H9 (cell line): ENCODE data around the gene POLDIP3. TPM values are rescaled to one million over a fixed set of nuclear protein-coding genes. Genes with fewer than 3 reads are reported as not detected.

Experiments used
- DNase-seq: peaks from one replicate; pipeline ENCODE4 v3.0.0-alpha.2; 2017
- H2AFZ ChIP-seq: one replicate; pipeline ENCODE4 v1.6.1; 2013; ENCODE audit warnings: mild to moderate bottlenecking, low read length, control low read depth, moderate library complexity
- H2AK5ac ChIP-seq: 2 replicates; pipeline ENCODE4 v1.6.1; 2013; ENCODE audit warnings: low read length, control low read depth, mixed read lengths; ENCODE audit not compliant: insufficient read length
- H2BK120ac ChIP-seq: one replicate; pipeline ENCODE4 v1.6.1; 2013; ENCODE audit warnings: low read depth, mild to moderate bottlenecking, low read length, control low read depth, inconsistent platforms; ENCODE audit not compliant: poor library complexity, severe bottlenecking
- H2BK12ac ChIP-seq: 2 replicates; pipeline ENCODE4 v1.6.1; 2013; ENCODE audit warnings: low read length, control low read depth, mixed read lengths, low read depth; ENCODE audit not compliant: insufficient read length
- H2BK15ac ChIP-seq: 2 replicates; pipeline ENCODE4 v1.6.1; 2013; ENCODE audit warnings: low read depth, low read length, control low read depth
- H2BK20ac ChIP-seq: one replicate; pipeline ENCODE4 v1.6.1; 2013; ENCODE audit warnings: low read depth, mild to moderate bottlenecking, low read length, control low read depth, inconsistent platforms; ENCODE audit not compliant: poor library complexity, severe bottlenecking
- H2BK5ac ChIP-seq: 2 replicates; pipeline ENCODE4 v1.6.1; 2013; ENCODE audit warnings: low read length, control low read depth, mixed read lengths; ENCODE audit not compliant: insufficient read length
- H3K14ac ChIP-seq: 2 replicates; pipeline ENCODE4 v1.6.1; 2013; ENCODE audit warnings: low read length, control low read depth; ENCODE audit not compliant: insufficient read depth
- H3K18ac ChIP-seq: 2 replicates; pipeline ENCODE4 v1.6.1; 2013; ENCODE audit warnings: low read depth, mild to moderate bottlenecking, mixed read lengths, low read length, control low read depth; ENCODE audit not compliant: insufficient read length
- H3K23ac ChIP-seq: 2 replicates; pipeline ENCODE4 v1.6.1; 2013; ENCODE audit warnings: low read length, control low read depth, mixed read lengths, low read depth; ENCODE audit not compliant: insufficient read length
- H3K23me2 ChIP-seq: 2 replicates; pipeline ENCODE4 v1.6.1; 2013; ENCODE audit warnings: low read depth, mild to moderate bottlenecking, mixed read lengths, low read length, control low read depth; ENCODE audit not compliant: insufficient read length, poor library complexity, severe bottlenecking
- H3K27ac ChIP-seq: 2 replicates; pipeline ENCODE4 v1.5.1; 2013; ENCODE audit warnings: low read length, control low read depth, mixed read lengths, low read depth; ENCODE audit not compliant: insufficient read length
- H3K27me3 ChIP-seq: 2 replicates; pipeline ENCODE4 v1.6.1; 2013; ENCODE audit warnings: low read length, control low read depth, inconsistent platforms; ENCODE audit not compliant: insufficient read depth
- H3K4ac ChIP-seq: 2 replicates; pipeline ENCODE4 v1.6.1; 2013; ENCODE audit warnings: low read depth, mild to moderate bottlenecking, control low read depth, inconsistent platforms, low read length, moderate library complexity
- H3K4me1 ChIP-seq: 2 replicates; pipeline ENCODE4 v1.6.1; 2013; ENCODE audit warnings: low read length, control low read depth, inconsistent platforms; ENCODE audit not compliant: insufficient read depth
- H3K4me2 ChIP-seq: 2 replicates; pipeline ENCODE4 v1.6.1; 2013; ENCODE audit warnings: low read length, control low read depth, mixed read lengths; ENCODE audit not compliant: insufficient read length, insufficient read depth
- H3K56ac ChIP-seq: 2 replicates; pipeline ENCODE4 v1.6.1; 2013; ENCODE audit warnings: low read depth, mild to moderate bottlenecking, mixed read lengths, low read length, control low read depth; ENCODE audit not compliant: insufficient read length
- H3K79me1 ChIP-seq: 2 replicates; pipeline ENCODE4 v1.6.1; 2013; ENCODE audit warnings: low read depth, mild to moderate bottlenecking, moderate library complexity, low read length, control low read depth, inconsistent platforms; ENCODE audit not compliant: insufficient read depth, poor library complexity, severe bottlenecking
- H3K79me2 ChIP-seq: 2 replicates; pipeline ENCODE4 v1.6.1; 2013; ENCODE audit warnings: low read length, control low read depth, inconsistent platforms; ENCODE audit not compliant: insufficient read depth
- H3K9ac ChIP-seq: 2 replicates; pipeline ENCODE4 v1.6.1; 2013; ENCODE audit warnings: low read length, control low read depth, mixed read lengths; ENCODE audit not compliant: insufficient read length; ENCODE audit errors: extremely low read depth
- H3K9me3 ChIP-seq: one replicate; pipeline ENCODE4 v1.6.1; 2013; ENCODE audit warnings: low read depth, low read length, inconsistent platforms; ENCODE audit not compliant: control insufficient read depth
- H3T11ph ChIP-seq: one replicate; pipeline ENCODE4 v1.6.1; 2013; ENCODE audit warnings: mild to moderate bottlenecking, low read length, control low read depth, inconsistent platforms
- H4K20me1 ChIP-seq: one replicate; pipeline ENCODE4 v1.6.1; 2013; ENCODE audit not compliant: control insufficient read depth, insufficient read length, insufficient read depth
- H4K5ac ChIP-seq: 2 replicates; pipeline ENCODE4 v1.6.1; 2013; ENCODE audit warnings: low read depth, mild to moderate bottlenecking, mixed read lengths, low read length, control low read depth; ENCODE audit not compliant: insufficient read length
- H4K8ac ChIP-seq: replicated peaks from 2 replicates; pipeline ENCODE4 v1.6.1; 2013; ENCODE audit warnings: low read length, control low read depth, mixed read lengths, low read depth; ENCODE audit not compliant: insufficient read length
- H4K91ac ChIP-seq: 2 replicates; pipeline ENCODE4 v1.6.1; 2013; ENCODE audit warnings: low read depth, mild to moderate bottlenecking, moderate library complexity, mixed read lengths, low read length, control low read depth; ENCODE audit not compliant: insufficient read length
- H3K27ac Mint-ChIP-seq, 3 experiments: 2 replicates in 2 of 3; 3 replicates in 1 of 3; pipeline ENCODE4 v1.8.0; 2020 to 2021; ENCODE audit warnings: mixed read lengths in 3 of 3, mild to moderate bottlenecking in 1 of 3, moderate library complexity in 1 of 3
- H3K27me3 Mint-ChIP-seq: 2 replicates; pipeline ENCODE4 v1.8.0; 2021; ENCODE audit warnings: low read depth, mild to moderate bottlenecking, moderate library complexity, mixed read lengths
- H3K36me3 Mint-ChIP-seq, 3 experiments: 2 replicates in 2 of 3; 3 replicates in 1 of 3; pipeline ENCODE4 v1.8.0; 2020 to 2021; ENCODE audit warnings: low read depth in 3 of 3, mixed read lengths in 3 of 3; ENCODE audit not compliant: insufficient read depth in 1 of 3
- H3K4me1 Mint-ChIP-seq, 2 experiments: 2 replicates each; pipeline ENCODE4 v1.8.0; 2020; ENCODE audit warnings: mixed read lengths in 2 of 2
- H3K4me3 Mint-ChIP-seq, 2 experiments: 2 replicates in 1 of 2; 3 replicates in 1 of 2; pipeline ENCODE4 v1.8.0; 2020 to 2021; ENCODE audit warnings: mild to moderate bottlenecking in 2 of 2, mixed read lengths in 2 of 2, moderate library complexity in 1 of 2
- H3K9me3 Mint-ChIP-seq, 2 experiments: 2 replicates in 1 of 2; 3 replicates in 1 of 2; pipeline ENCODE4 v1.8.0; 2020; ENCODE audit warnings: mild to moderate bottlenecking in 2 of 2, mixed read lengths in 2 of 2, moderate library complexity in 1 of 2
- CTCF ChIP-seq: fragments of 200-600 bp; sonication (generic); conservative IDR thresholded peaks from 3 replicates; pipeline ENCODE4 v1.8.0; 2021; ENCODE audit warnings: antibody characterized with exemption, mild to moderate bottlenecking
- WGBS: extraction: QIAGEN DNeasy Blood & Tissue Kit; methylation state at CpG from one replicate; pipeline ENCODE4 v1.1.7; 2013; ENCODE audit warnings: missing lambda C conversion rate, low lambda C conversion rate, mixed read lengths; ENCODE audit not compliant: insufficient read length; ENCODE audit errors: extremely low coverage; 5-methylcytosine and 5-hydroxymethylcytosine counted together
- total RNA-seq: library from RNA; stranded (reverse); gene quantifications from 2 replicates; pipeline ENCODE4 v1.2.1, GENCODE V29; 2021

The POLDIP3 gene
- total RNA-seq, 1 experiment from 2014 or later = 90.8 TPM

GRCh38 chr22:42656578-42656977 lies 41.9 kb upstream of the POLDIP3 start:
- Histone ChIP-seq H2BK20ac (no peak overlapping the region), H4K5ac (no peak overlapping the region), H3K4ac (no peak overlapping the region), H2BK5ac (no peak overlapping the region), H3K14ac (no peak overlapping the region), H3K23me2 (no peaks in the 10 kb centered on the region), H3K18ac (no peak overlapping the region), H2BK12ac (no peak overlapping the region), H2BK120ac (no peak overlapping the region), H3K9ac (no peak overlapping the region), H3K56ac (no peak overlapping the region), H2AFZ (no peak overlapping the region), H2AK5ac (no peak overlapping the region), H3K27me3 (no peaks in the 10 kb centered on the region), H4K91ac (no peak overlapping the region), H3K4me2 (no peak overlapping the region), H3K79me2 (no peaks in the 10 kb centered on the region), H3K79me1 (no peaks in the 10 kb centered on the region), H3K4me1 (no peaks in the 10 kb centered on the region), H3K9me3 (no peaks in the 10 kb centered on the region), H3K23ac (no peak overlapping the region), H4K8ac (no peak overlapping the region), H3T11ph (no peak overlapping the region), H4K20me1 (no peaks in the 10 kb centered on the region), H2BK15ac (no peak overlapping the region), H3K27ac (no peak overlapping the region)
- Mint-ChIP-seq H3K4me1 (peaks cover 0 to 15% of the 10 kb centered on the region in 2 experiments; a peak in 2 of 4 replicates), H3K9me3 (peaks cover 0 to 2% of the 10 kb centered on the region in 2 experiments; a peak in 1 of 5 replicates), H3K27me3 (peaks cover 6% of the 10 kb centered on the region; the same call in 1 of the 2 replicates), H3K27ac (no peak overlapping the region), H3K4me3 (no peak overlapping the region), H3K36me3 (no peaks in the 10 kb centered on the region)
- TF ChIP-seq CTCF = no peak
- no peak for DNase-seq
- no CpG with 5 or more reads among the region's 8 CpGs for WGBS
